Suprapubic skin (tissue), 4 donors: ENCODE measurements around the gene MOB3A. TPM values are rescaled to one million over a fixed set of nuclear protein-coding genes. Genes with fewer than 3 reads are reported as not detected.

Source experiments
- DNase-seq, 2 donors: peaks; one replicate each; pipeline ENCODE4 v3.0.0-alpha.2; 2019; ENCODE audit warnings: low spot score in 2 of 2
- H3K27ac ChIP-seq: fragments of 200-600 bp; sonication (generic); one replicate; pipeline ENCODE4 v1.5.1; 2019
- H3K27me3 ChIP-seq: fragments of 200-600 bp; sonication (generic); one replicate; pipeline ENCODE4 v1.5.1; 2019
- H3K36me3 ChIP-seq: fragments of 200-600 bp; sonication (generic); one replicate; pipeline ENCODE4 v1.5.1; 2019
- H3K4me1 ChIP-seq: fragments of 200-600 bp; sonication (generic); one replicate; pipeline ENCODE4 v1.5.1; 2019
- H3K4me3 ChIP-seq: fragments of 200-600 bp; sonication (generic); one replicate; pipeline ENCODE4 v1.5.1; 2019; ENCODE audit warnings: mild to moderate bottlenecking
- H3K9me3 ChIP-seq: fragments of 200-600 bp; sonication (generic); one replicate; pipeline ENCODE4 v1.5.1; 2019
- CTCF ChIP-seq, 2 donors: fragments of 200-600 bp in 1 of 2; fragments of 450-650 bp in 1 of 2; sonication (generic) in 1 of 2; IDR thresholded peaks; one replicate each; pipeline ENCODE4 v1.5.1; 2016 to 2019; ENCODE audit warnings: antibody characterized with exemption in 2 of 2, mild to moderate bottlenecking in 1 of 2, moderate library complexity in 1 of 2
- EP300 ChIP-seq: sonication (generic); formaldehyde crosslinking; IDR thresholded peaks from one replicate; pipeline ENCODE4 v1.6.1; 2017; ENCODE audit warnings: antibody characterized with exemption
- POLR2A ChIP-seq, 2 donors: fragments of 450-650 bp; IDR thresholded peaks; one replicate each; pipeline ENCODE4 v1.6.1; 2017; ENCODE audit warnings: antibody characterized with exemption in 2 of 2, mild to moderate bottlenecking in 2 of 2, moderate library complexity in 2 of 2
- POLR2AphosphoS5 ChIP-seq, 3 donors: sonication (generic); formaldehyde crosslinking; IDR thresholded peaks; one replicate each; pipeline ENCODE4 v1.6.1; 2017; ENCODE audit warnings: antibody characterized with exemption in 3 of 3
- WGBS: methylation state at CpG from one replicate; pipeline ENCODE4 v1.1.5; 2018; 5-methylcytosine and 5-hydroxymethylcytosine counted together
- total RNA-seq, 4 donors: library from RNA; depleted of rRNA; stranded (reverse); fragments of >200 nt; gene quantifications; one replicate each; pipeline ENCODE4 v1.1.0, GENCODE V29; 2016

Gene MOB3A
- total RNA-seq, 4 donors from 2014 or later: 23.7 to 29.4 (median 28.1) TPM

GRCh38 chr19:2072757-2073551 is 23.2 kb downstream of the MOB3A start:
- H3K27ac ChIP-seq: no peak overlapping the region
- no peaks in the 10 kb centered on the region for H3K9me3 ChIP-seq
- WGBS: 90% methylated on average over 26 of the region's 32 CpGs
- H3K27me3 ChIP-seq: no peaks in the 10 kb centered on the region
- DNase-seq: no peak
- no peak overlapping the region for H3K4me3 ChIP-seq
- peaks cover 12% of the 10 kb centered on the region for H3K4me1 ChIP-seq
- peaks cover 60% of the 10 kb centered on the region for H3K36me3 ChIP-seq
- no peak for TF ChIP-seq EP300
- TF ChIP-seq POLR2A (IDR thresholded peaks at IDR 0.05): no peak
- TF ChIP-seq CTCF (IDR thresholded peaks at IDR 0.05): no peak
- TF ChIP-seq POLR2AphosphoS5 (IDR thresholded peaks at IDR 0.05): no peak

- Histone ChIP-seq H3K4me1 (peaks cover 12% of the 10 kb centered on the region), H3K27me3 (no peaks in the 10 kb centered on the region), H3K36me3 (peaks cover 41% of the 10 kb centered on the region), H3K9me3 (no peaks in the 10 kb centered on the region), H3K27ac (no peak overlapping the region), H3K4me3 (no peak overlapping the region)
- TF ChIP-seq POLR2AphosphoS5 (IDR thresholded peaks at IDR 0.05): no peak
- TF ChIP-seq EP300: no peak
- no peak for TF ChIP-seq CTCF (IDR thresholded peaks at IDR 0.05)
- no peak for TF ChIP-seq POLR2A (IDR thresholded peaks at IDR 0.05)
- no peak for DNase-seq
- WGBS: 86% methylated on average over 9 of the region's 19 CpGs
Measured at GRCh38 chr19:2070986-2071673, 25.0 kb downstream of the MOB3A start.

- peaks cover 12% of the 10 kb centered on the region for H3K4me1 ChIP-seq
- H3K36me3 ChIP-seq: peaks cover 35% of the 10 kb centered on the region
- no peak for DNase-seq
- H3K9me3 ChIP-seq: no peaks in the 10 kb centered on the region
- 59% methylated on average over 10 of the region's 10 CpGs for WGBS
- H3K4me3 ChIP-seq: no peak overlapping the region
- no peak for TF ChIP-seq POLR2A (IDR thresholded peaks at IDR 0.05)
- no peak for TF ChIP-seq EP300
- no peak for TF ChIP-seq POLR2AphosphoS5 (IDR thresholded peaks at IDR 0.05)
- no peak for TF ChIP-seq CTCF (IDR thresholded peaks at IDR 0.05)
- H3K27ac ChIP-seq: no peak overlapping the region
- H3K27me3 ChIP-seq: no peaks in the 10 kb centered on the region
Measured at GRCh38 chr19:2070436-2070827, 25.7 kb downstream of the MOB3A start.

GRCh38 chr19:2064788-2065524 is 31.2 kb downstream of the MOB3A start:
- Histone ChIP-seq H3K4me1 (peaks cover 41% of the 10 kb centered on the region), H3K36me3 (no peaks in the 10 kb centered on the region), H3K9me3 (no peaks in the 10 kb centered on the region), H3K27me3 (no peaks in the 10 kb centered on the region), H3K27ac (peak overlapping the region; percentile 79), H3K4me3 (no peak overlapping the region)
- TF ChIP-seq POLR2AphosphoS5 (IDR thresholded peaks at IDR 0.05) (peak in 2 of 3 donors; percentile 36 to 71), CTCF (IDR thresholded peaks at IDR 0.05) (no peak), EP300 (peak; percentile 70), POLR2A (IDR thresholded peaks at IDR 0.05) (peak in 1 of 2 donors; percentile 23)
- 60% methylated on average over 30 of the region's 38 CpGs for WGBS
- DNase-seq: peak in 1 of 2 donors; percentile 75

GRCh38 chr19:2064395-2064787 is 31.7 kb downstream of the MOB3A start:
- Histone ChIP-seq H3K9me3 (no peaks in the 10 kb centered on the region), H3K4me1 (peaks cover 41% of the 10 kb centered on the region), H3K27me3 (no peaks in the 10 kb centered on the region), H3K4me3 (no peak overlapping the region), H3K36me3 (no peaks in the 10 kb centered on the region), H3K27ac (peak overlapping the region; percentile 79)
- TF ChIP-seq POLR2A (IDR thresholded peaks at IDR 0.05) (no peak), POLR2AphosphoS5 (IDR thresholded peaks at IDR 0.05) (no peak)
- peak; percentile 60 to 80 for DNase-seq
- 53% methylated on average over 13 of the region's 13 CpGs for WGBS
